Sigmoid colon (tissue), 7 donors: Measurements from ENCODE around the gene GDE1. TPM values are rescaled to one million over a fixed set of nuclear protein-coding genes. Genes with fewer than 3 reads are reported as not detected.

ENCODE experiments used
- DNase-seq: peaks from one replicate; pipeline ENCODE4 v3.0.0-alpha.2; 2019
- H3K27ac ChIP-seq, 4 donors: fragments of 200-600 bp; sonication (generic); one replicate each; pipeline ENCODE4 v1.5.1; 2016 to 2019; ENCODE audit warnings: mild to moderate bottlenecking in 1 of 4
- H3K27me3 ChIP-seq, 3 donors: fragments of 200-600 bp; sonication (generic); one replicate each; pipeline ENCODE4 v1.5.1; 2019; ENCODE audit warnings: mild to moderate bottlenecking in 1 of 3
- H3K36me3 ChIP-seq, 4 donors: fragments of 200-600 bp; sonication (generic); one replicate each; pipeline ENCODE4 v1.5.1; 2016 to 2019
- H3K4me1 ChIP-seq, 4 donors: fragments of 200-600 bp; sonication (generic); one replicate each; pipeline ENCODE4 v1.5.1; 2017 to 2019
- H3K4me3 ChIP-seq, 4 donors: fragments of 200-600 bp; sonication (generic); one replicate each; pipeline ENCODE4 v1.5.1; 2017 to 2019; ENCODE audit warnings: mild to moderate bottlenecking in 2 of 4, moderate library complexity in 1 of 4
- H3K9me3 ChIP-seq, 4 donors: fragments of 200-600 bp in 3 of 4; sonication (generic) in 3 of 4; one replicate each; pipeline versions ENCODE4 v1.5.1 to v1.6.1; 2013 to 2019
- CTCF ChIP-seq, 4 experiments: fragments of 450-650 bp in 3 of 4; fragments of 200-600 bp in 1 of 4; IDR thresholded peaks; one replicate each; pipeline ENCODE4 v1.5.1; 2016 to 2019; ENCODE audit warnings: antibody characterized with exemption in 4 of 4, mild to moderate bottlenecking in 3 of 4, moderate library complexity in 2 of 4
- EP300 ChIP-seq, 4 donors: sonication (generic); formaldehyde crosslinking; IDR thresholded peaks; one replicate each; pipeline ENCODE4 v1.6.1; 2017; ENCODE audit warnings: antibody characterized with exemption in 4 of 4
- POLR2A ChIP-seq, 2 donors: fragments of 450-650 bp; IDR thresholded peaks; one replicate each; pipeline ENCODE4 v1.6.1; 2016; ENCODE audit warnings: antibody characterized with exemption in 2 of 2, mild to moderate bottlenecking in 2 of 2, moderate library complexity in 2 of 2
- POLR2AphosphoS5 ChIP-seq, 4 donors: sonication (generic); formaldehyde crosslinking; IDR thresholded peaks; one replicate each; pipeline ENCODE4 v1.6.1; 2017; ENCODE audit warnings: antibody characterized with exemption in 4 of 4
- whole genome bisulfite sequencing, 2 donors: extraction: QIAGEN DNeasy Blood & Tissue Kit; methylation state at CpG; one replicate each; pipeline ENCODE4 v1.1.7; 2013; 5-methylcytosine and 5-hydroxymethylcytosine counted together
- intact Hi-C: fragments of 100-400 bp; cut with DNase I; formaldehyde crosslinking; loops from one replicate; pipeline ENCODE4 v1.15.1; 2023
- polyA plus RNA-seq, 3 donors: library from polyadenylated mRNA; stranded (reverse); fragments of 200-250 nt; gene quantifications; one replicate each; pipeline ENCODE4 v1.2.3, GENCODE V29; 2013
- total RNA-seq, 4 donors: library from RNA; depleted of rRNA; stranded (reverse); fragments of >200 nt; gene quantifications; one replicate each; pipeline ENCODE4 v1.1.0, GENCODE V29; 2016
- donor health status: healthy with polysubstance abuse.
- donor health status: Bipolar disorder and iron deficiency.
- donor health status: healthy.

GDE1 gene
- total and polyA plus RNA-seq, 7 donors, result 56.6 to 107 (median 86.5) TPM

- H3K4me1 ChIP-seq, result peaks cover 0 to 36% (median 26%) of the 10 kb centered on the region in 4 donors
- no peaks in the 10 kb centered on the region for H3K27me3 ChIP-seq
- intact Hi-C loops, result loop anchor here (10.0 kb wide), 1 partner anchor 189 kb away; the partner anchor contains the start of genes IQCK and KNOP1
- no peaks in the 10 kb centered on the region for H3K9me3 ChIP-seq
- H3K4me3 ChIP-seq, result peak overlapping the region in 2 of 4 donors; percentile 80 to 98
- DNase-seq, result no peak
- WGBS, 2 donors, result 91 to 94% methylated on average over 2 of the region's 2 CpGs
- no peak for TF ChIP-seq EP300 (IDR thresholded peaks at IDR 0.05)
- TF ChIP-seq CTCF (IDR thresholded peaks at IDR 0.05), result no peak
- no peak for TF ChIP-seq POLR2A (IDR thresholded peaks at IDR 0.05)
- TF ChIP-seq POLR2AphosphoS5 (IDR thresholded peaks at IDR 0.05), result no peak
- peaks cover 0 to 17% (median 0%) of the 10 kb centered on the region in 4 donors for H3K36me3 ChIP-seq
- no peak overlapping the region for H3K27ac ChIP-seq
Observed at GRCh38 chr16:19525385-19525723, 3.5 kb upstream of the GDE1 start.

- Histone ChIP-seq H3K27ac (peak overlapping the region; percentile 71 to 83 (median 81)), H3K4me1 (peaks cover 0 to 42% (median 31%) of the 10 kb centered on the region in 4 donors), H3K27me3 (no peaks in the 10 kb centered on the region), H3K4me3 (peak overlapping the region; percentile 80 to 98 (median 90)), H3K36me3 (peaks cover 0 to 17% (median 0%) of the 10 kb centered on the region in 4 donors), H3K9me3 (no peaks in the 10 kb centered on the region)
- TF ChIP-seq POLR2AphosphoS5 (IDR thresholded peaks at IDR 0.05) (no peak), EP300 (IDR thresholded peaks at IDR 0.05) (no peak), POLR2A (IDR thresholded peaks at IDR 0.05) (no peak), CTCF (IDR thresholded peaks at IDR 0.05) (no peak)
- no peak for DNase-seq
- 17 to 51% methylated on average over 19 of the region's 19 CpGs for WGBS, 2 donors
- intact Hi-C loops, result loop anchor here (5.0 to 10.0 kb wide), 4 partner anchors 190 to 722 kb away; partner anchors contain the start of genes ARL6IP1, COQ7, IQCK and KNOP1
Observed at GRCh38 chr16:19524616-19525384, 2.9 kb upstream of the GDE1 start.

DNA sequence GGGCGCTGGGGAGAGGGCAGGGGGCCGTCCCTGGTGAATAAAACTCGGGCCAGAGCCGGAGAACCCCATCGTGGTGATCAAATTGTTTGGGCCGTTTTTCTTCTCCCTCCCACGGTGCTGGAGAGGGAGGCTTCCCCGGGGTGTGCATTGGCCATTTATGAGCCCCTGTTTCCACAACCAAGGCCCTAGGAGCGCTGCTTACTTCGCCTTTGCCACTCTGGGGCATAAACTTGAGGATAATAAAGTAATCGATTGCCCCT lies 2.4 kb upstream of the GDE1 start:
- H3K4me1 ChIP-seq, result peaks cover 0 to 45% (median 35%) of the 10 kb centered on the region in 4 donors
- intact Hi-C loops, result loop anchor here (5.0 to 10.0 kb wide), 4 partner anchors 191 to 722 kb away; partner anchors contain the start of genes ARL6IP1, COQ7, IQCK and KNOP1
- no peak for TF ChIP-seq EP300 (IDR thresholded peaks at IDR 0.05)
- TF ChIP-seq CTCF (IDR thresholded peaks at IDR 0.05), result no peak
- TF ChIP-seq POLR2A (IDR thresholded peaks at IDR 0.05), result no peak
- TF ChIP-seq POLR2AphosphoS5 (IDR thresholded peaks at IDR 0.05), result no peak
- peaks cover 0 to 15% (median 0%) of the 10 kb centered on the region in 4 donors for H3K36me3 ChIP-seq
- H3K9me3 ChIP-seq, result no peaks in the 10 kb centered on the region
- DNase-seq, result peak; percentile 66
- H3K27me3 ChIP-seq, result no peaks in the 10 kb centered on the region
- 0% methylated on average over 11 of the region's 11 CpGs for WGBS, 2 donors
- peak overlapping the region; percentile 80 to 98 (median 90) for H3K4me3 ChIP-seq
- peak overlapping the region; percentile 71 to 83 (median 81) for H3K27ac ChIP-seq

DNA sequence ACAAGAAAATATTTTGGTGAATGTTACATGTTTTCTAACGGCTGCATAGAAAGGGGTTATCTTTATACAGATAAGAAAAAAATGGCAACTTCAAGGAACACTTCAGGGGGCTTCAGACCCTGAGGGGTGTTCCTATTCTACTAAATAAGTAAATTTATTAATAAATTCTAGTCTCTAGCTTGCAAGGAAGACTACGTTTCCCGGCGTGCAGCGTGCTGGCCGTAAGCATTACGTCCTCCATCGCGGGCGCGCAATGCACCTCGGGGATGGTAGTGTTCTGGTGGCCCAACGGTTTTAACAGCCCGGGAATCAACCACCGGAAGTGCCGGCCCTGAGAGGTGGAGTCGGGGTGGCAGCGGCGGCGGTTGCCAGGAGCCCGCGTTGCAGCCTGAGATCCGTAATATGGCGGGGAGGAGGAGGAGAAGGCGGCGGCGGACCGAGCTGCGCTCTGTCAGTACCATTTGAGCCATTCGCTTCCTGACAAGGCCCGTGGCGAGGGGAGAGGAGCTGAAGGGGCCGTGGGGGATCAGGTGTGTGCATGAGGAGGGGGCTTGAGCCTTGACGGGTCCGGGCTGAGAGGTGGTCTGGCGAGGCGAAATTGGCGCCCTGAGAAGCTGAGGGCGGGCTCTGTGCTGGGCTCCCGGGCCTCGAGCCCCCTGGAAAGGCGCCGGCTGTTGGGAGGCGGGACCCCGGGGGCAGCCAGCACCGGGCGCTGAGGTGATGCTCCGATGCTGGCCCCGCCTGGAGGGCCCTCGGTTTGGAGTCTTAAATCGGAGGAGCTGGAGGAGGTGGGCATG lies 1.9 kb upstream of the GDE1 start, which contains the start of gene CCP110:
TSS of gene CCP110 (plus strand) at position 384 of the 797 bp plus-strand sequence. CDS start 3,940 bp downstream, outside the sequence.
- H3K36me3 ChIP-seq, result peaks cover 0 to 11% (median 0%) of the 10 kb centered on the region in 4 donors
- no peaks in the 10 kb centered on the region for H3K9me3 ChIP-seq
- TF ChIP-seq POLR2A (IDR thresholded peaks at IDR 0.05) (peak; percentile 46 to 61), CTCF (IDR thresholded peaks at IDR 0.05) (no peak), POLR2AphosphoS5 (IDR thresholded peaks at IDR 0.05) (peak; percentile 54 to 82 (median 73)), EP300 (IDR thresholded peaks at IDR 0.05) (no peak)
- WGBS, 2 donors, result 1% methylated on average over 51 of the region's 51 CpGs
- intact Hi-C loops, result loop anchor here (2.0 to 10.0 kb wide), 5 partner anchors 31 to 721 kb away; partner anchors contain the start of genes ARL6IP1, COQ7, IQCK and KNOP1
- peaks cover 0 to 50% (median 35%) of the 10 kb centered on the region in 4 donors for H3K4me1 ChIP-seq
- no peaks in the 10 kb centered on the region for H3K27me3 ChIP-seq
- H3K27ac ChIP-seq, result peak within 1 kb of the TSS; percentile 71 to 98 (median 95)
- DNase-seq, result peak; percentile 98
- peak within 1 kb of the TSS; percentile 80 to 98 (median 90) for H3K4me3 ChIP-seq
